IMR-90 (cell line): ENCODE data around the gene ADAP2.

Source experiments
- BHLHE40 ChIP-seq: fragments of 150-350 bp; IDR thresholded peaks from 2 replicates; pipeline ENCODE4 v1.6.1; 2016; ENCODE audit warnings: mild to moderate bottlenecking, low read depth, low read length
- TF ChIP-seq, protein P1 (sequence below): conservative IDR thresholded peaks from 2 replicates; pipeline ENCODE4 v1.5.1; 2012; ENCODE audit warnings: mild to moderate bottlenecking, low read depth, low read length, improper control_type of control experiment

DNA sequence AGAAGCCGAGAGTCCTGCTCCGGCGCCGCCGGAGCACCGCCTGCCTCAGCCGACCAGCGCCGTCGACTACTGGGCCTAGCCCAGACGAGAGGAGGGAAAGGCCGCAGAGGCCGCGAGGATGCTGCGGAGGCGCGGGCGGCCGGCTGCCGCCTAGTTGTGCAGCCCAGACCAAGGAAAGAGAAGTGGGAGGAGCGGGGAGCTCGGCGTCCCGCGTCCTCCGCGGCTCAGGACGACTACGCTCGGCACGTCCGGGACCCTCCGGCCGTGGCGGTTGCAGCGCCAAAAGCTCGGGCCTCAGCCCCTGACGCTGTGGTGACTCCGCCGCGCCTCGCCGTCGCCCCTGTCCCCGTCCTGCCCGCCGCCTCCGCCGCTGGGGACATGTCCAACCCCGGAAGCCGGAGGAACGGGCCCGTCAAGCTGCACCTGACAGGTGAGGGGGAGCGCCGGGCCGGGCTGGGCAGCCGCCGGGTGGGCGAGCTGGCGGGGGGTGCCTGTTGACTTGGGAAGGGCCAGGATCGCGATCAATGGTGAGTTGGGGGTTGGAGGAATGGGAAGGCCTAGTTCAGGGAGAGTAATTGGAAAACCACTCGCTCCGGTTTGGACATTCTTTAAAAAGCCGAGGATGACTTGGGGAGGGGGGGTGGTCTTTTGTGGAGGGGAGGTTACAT is 86.8 kb downstream of the ADAP2 start:
- TF ChIP-seq, protein P1, sequence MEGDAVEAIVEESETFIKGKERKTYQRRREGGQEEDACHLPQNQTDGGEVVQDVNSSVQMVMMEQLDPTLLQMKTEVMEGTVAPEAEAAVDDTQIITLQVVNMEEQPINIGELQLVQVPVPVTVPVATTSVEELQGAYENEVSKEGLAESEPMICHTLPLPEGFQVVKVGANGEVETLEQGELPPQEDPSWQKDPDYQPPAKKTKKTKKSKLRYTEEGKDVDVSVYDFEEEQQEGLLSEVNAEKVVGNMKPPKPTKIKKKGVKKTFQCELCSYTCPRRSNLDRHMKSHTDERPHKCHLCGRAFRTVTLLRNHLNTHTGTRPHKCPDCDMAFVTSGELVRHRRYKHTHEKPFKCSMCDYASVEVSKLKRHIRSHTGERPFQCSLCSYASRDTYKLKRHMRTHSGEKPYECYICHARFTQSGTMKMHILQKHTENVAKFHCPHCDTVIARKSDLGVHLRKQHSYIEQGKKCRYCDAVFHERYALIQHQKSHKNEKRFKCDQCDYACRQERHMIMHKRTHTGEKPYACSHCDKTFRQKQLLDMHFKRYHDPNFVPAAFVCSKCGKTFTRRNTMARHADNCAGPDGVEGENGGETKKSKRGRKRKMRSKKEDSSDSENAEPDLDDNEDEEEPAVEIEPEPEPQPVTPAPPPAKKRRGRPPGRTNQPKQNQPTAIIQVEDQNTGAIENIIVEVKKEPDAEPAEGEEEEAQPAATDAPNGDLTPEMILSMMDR = no peak
- TF ChIP-seq BHLHE40 = no peak
